Neural cell (in vitro differentiated cells): Measurements from ENCODE around the gene DSTN. TPM values are rescaled to one million over a fixed set of nuclear protein-coding genes. Genes with fewer than 3 reads are reported as not detected.

Experiments
- H2AFZ ChIP-seq: fragments of 200-600, 300-800 bp; sonication (generic), shearing (Covaris generic); 2 replicates; pipeline ENCODE4 v1.6.0; 2014; ENCODE audit warnings: low read depth, mild to moderate bottlenecking, antibody characterized with exemption, low read length, moderate library complexity
- H3F3A ChIP-seq: fragments of 200-600 bp; shearing (Covaris generic); 2 replicates; pipeline ENCODE4 v1.6.1; 2016; ENCODE audit warnings: mild to moderate bottlenecking, moderate library complexity, mixed read lengths, antibody characterized with exemption, low read length; ENCODE audit not compliant: insufficient read depth, poor library complexity, severe bottlenecking
- H3K27ac ChIP-seq: fragments of 200-600, 300-800 bp; sonication (generic), shearing (Covaris generic); 2 replicates; pipeline ENCODE4 v1.5.1; 2014; ENCODE audit warnings: mild to moderate bottlenecking, low read length, moderate library complexity
- H3K27me3 ChIP-seq: fragments of 300-800, 200-600 bp; sonication (generic), shearing (Covaris generic); 2 replicates; pipeline ENCODE4 v1.6.0; 2014; ENCODE audit warnings: mild to moderate bottlenecking, low read depth, low read length, moderate library complexity; ENCODE audit not compliant: insufficient read depth
- H3K36me3 ChIP-seq: fragments of 300-800, 200-600 bp; sonication (generic), shearing (Covaris generic); 2 replicates; pipeline ENCODE4 v1.5.1; 2014; ENCODE audit warnings: mild to moderate bottlenecking, antibody characterized with exemption, low read length, moderate library complexity; ENCODE audit not compliant: insufficient read depth
- H3K4me2 ChIP-seq: fragments of 300-800, 200-600 bp; sonication (generic), shearing (Covaris generic); 2 replicates; pipeline ENCODE4 v1.6.0; 2014; ENCODE audit warnings: mild to moderate bottlenecking, low read length
- H3K4me3 ChIP-seq: fragments of 300-800, 200-600 bp; sonication (generic), shearing (Covaris generic); 2 replicates; pipeline ENCODE4 v1.5.1; 2014; ENCODE audit warnings: mild to moderate bottlenecking, low read length, moderate library complexity
- H3K79me2 ChIP-seq: fragments of 200-600 bp; shearing (Covaris generic); replicated peaks from 2 replicates; pipeline ENCODE4 v1.6.0; 2014; ENCODE audit warnings: mild to moderate bottlenecking, low read length, moderate library complexity; ENCODE audit not compliant: insufficient read depth
- H3K9ac ChIP-seq: fragments of 300-800, 200-600 bp; sonication (generic), shearing (Covaris generic); 2 replicates; pipeline ENCODE4 v1.6.1; 2016; ENCODE audit warnings: mild to moderate bottlenecking, low read length, mixed read lengths
- H3K9me2 ChIP-seq: fragments of 200-600 bp; shearing (Covaris generic); 2 replicates; pipeline ENCODE4 v1.6.1; 2016; ENCODE audit warnings: mild to moderate bottlenecking, low read length, mixed read lengths; ENCODE audit not compliant: insufficient read depth
- H3K9me3 ChIP-seq: fragments of 200-600, 300-800 bp; sonication (generic), shearing (Covaris generic); 2 replicates; pipeline ENCODE4 v1.6.1; 2016; ENCODE audit warnings: mild to moderate bottlenecking, mixed run types, low read length, moderate library complexity, mixed read lengths
- H4K20me1 ChIP-seq: fragments of 200-600 bp; shearing (Covaris generic); 2 replicates; pipeline ENCODE4 v1.6.1; 2016; ENCODE audit warnings: mild to moderate bottlenecking, mixed run types; ENCODE audit not compliant: insufficient read depth
- CTCF ChIP-seq: fragments of 450-650 bp; IDR thresholded peaks from 2 replicates; pipeline ENCODE4 v1.5.1; 2014; ENCODE audit warnings: antibody characterized with exemption, mild to moderate bottlenecking, moderate library complexity; ENCODE audit not compliant: poor library complexity, severe bottlenecking
- EP300 ChIP-seq: fragments of 450-650 bp; conservative IDR thresholded peaks from 2 replicates; pipeline ENCODE4 v1.6.1; 2014; ENCODE audit warnings: antibody characterized with exemption, mild to moderate bottlenecking, moderate library complexity; ENCODE audit not compliant: poor library complexity, severe bottlenecking
- EZH2 ChIP-seq: fragments of 200-600, 300-800 bp; shearing (Covaris generic), sonication (generic); IDR thresholded peaks from 2 replicates; pipeline ENCODE4 v1.6.1; 2014; ENCODE audit warnings: antibody characterized with exemption, low read length, borderline replicate concordance, mild to moderate bottlenecking; ENCODE audit not compliant: insufficient read depth, poor library complexity, severe bottlenecking
- MXI1 ChIP-seq: fragments of 450-650 bp; conservative IDR thresholded peaks from 2 replicates; pipeline ENCODE4 v1.6.1; 2014; ENCODE audit warnings: antibody characterized with exemption, mild to moderate bottlenecking; ENCODE audit not compliant: poor library complexity, severe bottlenecking
- POLR2AphosphoS5 ChIP-seq: IDR thresholded peaks from 2 replicates; pipeline ENCODE4 v1.6.1; 2012
- RAD21 ChIP-seq: fragments of 450-650 bp; conservative IDR thresholded peaks from 2 replicates; pipeline ENCODE4 v1.6.1; 2014; ENCODE audit warnings: antibody characterized with exemption, mild to moderate bottlenecking, moderate library complexity
- REST ChIP-seq: IDR thresholded peaks from 2 replicates; pipeline ENCODE4 v1.6.1; 2012; ENCODE audit warnings: borderline replicate concordance
- SMC3 ChIP-seq: fragments of 450-650 bp; conservative IDR thresholded peaks from 2 replicates; pipeline ENCODE4 v1.6.1; 2014; ENCODE audit warnings: antibody characterized with exemption, mild to moderate bottlenecking, moderate library complexity; ENCODE audit not compliant: poor library complexity
- TAF1 ChIP-seq: IDR thresholded peaks from 2 replicates; pipeline ENCODE4 v1.6.1; 2012; ENCODE audit warnings: low read depth
- polyA plus RNA-seq: library from polyadenylated mRNA; depleted of rRNA; stranded (reverse); fragments of >200 nt; gene quantifications from 2 replicates; pipeline ENCODE4 v1.2.3, GENCODE V29; 2014

The DSTN gene
- polyA plus RNA-seq, 1 donor from 2014 or later: 276 TPM

GRCh38 chr20:17570347-17571152 is 675 bp downstream of the DSTN start:
- TF ChIP-seq EZH2 (no peak), SMC3 (no peak), TAF1 (peak; percentile 43), POLR2AphosphoS5 (peak; percentile 46), RAD21 (no peak), MXI1 (no peak), REST (no peak), CTCF (no peak), EP300 (no peak)
- peak overlapping the region; percentile 96 for H3K27ac ChIP-seq
- H3K27me3 ChIP-seq: peaks cover 3% of the 10 kb centered on the region
- H3K9ac ChIP-seq: peak overlapping the region; percentile 99
- peak overlapping the region; percentile 95 for H2AFZ ChIP-seq
- no peaks in the 10 kb centered on the region for H3K36me3 ChIP-seq
- H3K4me2 ChIP-seq: peak overlapping the region; percentile 99
- H3K79me2 ChIP-seq: peaks cover 49% of the 10 kb centered on the region
- H4K20me1 ChIP-seq: peaks cover 15% of the 10 kb centered on the region
- H3K9me2 ChIP-seq: no peaks in the 10 kb centered on the region
- H3F3A ChIP-seq: peaks cover 4% of the 10 kb centered on the region
- no peaks in the 10 kb centered on the region for H3K9me3 ChIP-seq
- H3K4me3 ChIP-seq: peak overlapping the region; percentile 100

- Histone ChIP-seq H3K4me2 (peak overlapping the region; percentile 99), H3K27me3 (peaks cover 3% of the 10 kb centered on the region), H3K9me2 (no peaks in the 10 kb centered on the region), H3K9ac (peak overlapping the region; percentile 99), H2AFZ (no peak overlapping the region), H4K20me1 (peaks cover 18% of the 10 kb centered on the region), H3K9me3 (no peaks in the 10 kb centered on the region), H3K36me3 (no peaks in the 10 kb centered on the region), H3F3A (peaks cover 4% of the 10 kb centered on the region), H3K27ac (peak overlapping the region; percentile 96), H3K79me2 (peaks cover 54% of the 10 kb centered on the region), H3K4me3 (peak overlapping the region; percentile 100)
- TF ChIP-seq EZH2 (no peak), REST (no peak), MXI1 (no peak), CTCF (no peak), TAF1 (no peak), RAD21 (no peak), POLR2AphosphoS5 (no peak), SMC3 (no peak), EP300 (no peak)
These were observed 1.3 kb downstream of the DSTN start for GRCh38 chr20:17571153-17571527.
